ENCODE results near the gene C4orf33.

C4orf33 gene

DNA sequence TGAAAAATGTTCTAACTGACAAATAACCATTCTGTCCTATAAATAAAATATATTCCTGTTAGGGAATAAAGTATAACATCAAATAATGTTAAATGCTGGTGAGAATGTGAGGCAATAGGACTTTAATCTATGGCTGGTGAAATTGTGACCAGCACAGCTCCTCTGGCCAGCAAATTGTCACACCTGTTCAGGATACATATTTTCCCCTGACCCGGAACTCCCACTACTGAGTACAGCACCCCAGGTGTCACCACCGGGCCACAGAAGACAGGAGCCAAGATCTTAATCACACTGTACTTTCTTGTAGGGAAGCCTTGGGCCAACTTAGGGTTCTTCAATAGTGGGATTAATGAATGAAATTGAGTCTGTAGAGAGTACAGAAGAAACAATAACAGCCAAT is 33.2 kb downstream of the C4orf33 start:
- DNase-seq (ENCODE audit: low spot score), result no peak

- no peak for DNase-seq (ENCODE audit: low spot score)
These were observed 35.4 kb downstream of the C4orf33 start for GRCh38 chr4:129131343-129131742.

DNA sequence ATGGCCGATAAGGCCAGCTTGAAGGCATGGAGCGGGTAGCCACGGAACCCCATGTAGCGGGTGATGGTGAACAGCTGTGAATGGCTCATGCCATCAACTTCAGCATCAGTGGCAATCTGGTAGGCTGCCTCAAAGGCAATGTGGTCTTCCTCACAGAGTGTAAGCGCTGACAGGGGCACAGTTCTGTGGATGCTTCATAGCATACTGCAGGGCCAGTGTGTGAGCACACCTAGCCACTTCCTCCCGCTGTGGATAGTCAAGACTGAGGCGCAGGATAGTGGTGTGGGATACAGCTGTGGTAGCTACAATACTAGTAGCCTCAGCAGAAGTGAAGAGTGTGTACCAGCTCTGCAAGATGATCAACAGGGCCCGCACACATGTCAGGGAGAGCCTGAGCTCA is 40.5 kb downstream of the C4orf33 start:
- DNase-seq (ENCODE audit: low spot score), result no peak

- DNase-seq (ENCODE audit: low spot score), result no peak
These were observed 43.0 kb downstream of the C4orf33 start for GRCh38 chr4:129138810-129139496.

DNA sequence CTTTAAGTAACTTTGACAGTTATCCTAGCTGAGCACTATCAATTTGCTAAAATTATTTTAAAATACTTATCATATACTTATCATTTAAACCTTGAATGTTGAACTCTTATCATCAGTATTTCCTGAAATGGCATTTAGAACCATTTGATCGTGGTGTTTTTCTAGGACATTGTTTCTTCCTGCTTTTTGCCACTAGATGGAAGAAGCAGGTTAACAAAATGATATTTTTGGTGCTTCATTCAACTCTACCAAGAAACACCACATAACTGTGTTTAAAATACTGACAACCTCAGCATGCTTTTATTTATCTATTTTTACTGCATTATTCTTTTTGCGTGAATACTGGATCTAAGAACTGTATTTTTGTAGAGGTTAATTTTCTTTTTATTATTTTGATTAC is 44.6 kb downstream of the C4orf33 start:
- no peak for DNase-seq (ENCODE audit: low spot score)

DNA sequence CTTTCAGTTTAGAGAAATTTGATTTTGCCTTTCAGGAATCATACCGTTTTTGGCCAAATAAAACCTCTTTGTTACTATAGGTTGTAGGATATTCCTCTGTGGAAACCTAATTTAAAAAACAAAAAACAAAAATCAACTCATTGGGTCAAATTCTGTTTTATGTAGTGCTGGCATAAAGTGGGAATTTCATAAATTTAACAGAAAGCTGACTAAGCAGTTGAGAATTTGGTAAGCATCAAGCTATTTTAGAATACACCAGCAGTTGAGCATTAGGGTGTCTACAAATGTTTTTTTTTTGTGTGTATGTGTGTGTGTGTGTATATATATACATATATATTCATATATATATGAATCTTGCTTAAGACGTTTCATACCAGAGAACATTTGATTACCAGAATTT is 47.4 kb downstream of the C4orf33 start:
- no peak for DNase-seq (ENCODE audit: low spot score)

GRCh38 chr4:129144755-129145206 is 48.8 kb downstream of the C4orf33 start:
- no peak for DNase-seq (ENCODE audit: low spot score)

- no peak for DNase-seq (ENCODE audit: low spot score)
These were observed 49.3 kb downstream of the C4orf33 start for GRCh38 chr4:129145222-129145730.

GRCh38 chr4:129146639-129147038 is 50.7 kb downstream of the C4orf33 start:
- DNase-seq (ENCODE audit: low spot score), result no peak

- DNase-seq (ENCODE audit: low spot score), result no peak
These were observed 52.9 kb downstream of the C4orf33 start for GRCh38 chr4:129148892-129149291.

DNA sequence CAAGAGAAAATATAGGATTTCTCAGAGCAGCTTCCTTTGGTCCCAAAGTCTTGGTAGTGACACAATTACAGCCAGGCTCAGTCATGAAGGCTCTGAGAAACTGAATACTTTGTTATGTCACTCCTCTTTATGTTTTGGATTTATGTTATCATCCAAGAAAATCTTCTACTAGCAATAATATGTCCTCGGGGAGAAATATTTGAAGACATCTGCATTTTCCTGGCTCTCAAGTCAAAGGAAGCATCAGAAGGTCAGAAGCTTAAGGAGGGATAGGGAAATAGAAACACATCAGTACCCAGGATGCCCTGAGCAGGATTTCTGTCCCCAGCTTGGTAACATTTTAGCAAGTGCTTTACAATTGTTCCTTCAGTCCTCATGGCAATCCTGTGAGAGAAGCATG is 54.0 kb downstream of the C4orf33 start:
- no peak for DNase-seq (ENCODE audit: low spot score)

- DNase-seq (ENCODE audit: low spot score), result no peak
These were observed 56.4 kb downstream of the C4orf33 start for GRCh38 chr4:129152350-129152749.

DNA sequence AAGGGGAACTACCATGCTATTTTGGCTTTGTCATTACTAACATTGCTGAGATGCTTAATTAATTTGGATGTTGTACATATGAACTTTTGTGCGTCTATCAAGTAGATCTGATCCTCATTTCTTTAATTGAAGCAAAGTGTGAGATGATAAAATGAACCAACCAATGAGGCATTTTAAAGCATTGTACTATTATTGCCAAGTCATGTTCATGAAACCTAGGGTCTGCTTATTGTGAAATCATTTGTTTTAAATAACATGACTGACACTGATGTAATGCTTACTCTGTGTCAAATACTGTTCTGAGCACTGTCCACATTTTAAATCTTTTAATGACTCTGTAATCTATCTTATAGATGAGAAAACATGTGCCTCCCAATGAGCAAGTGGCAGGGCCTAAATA is 57.7 kb downstream of the C4orf33 start:
- DNase-seq (ENCODE audit: low spot score), result no peak

GRCh38 chr4:129162450-129162849 is 66.5 kb downstream of the C4orf33 start:
- DNase-seq (ENCODE audit: low spot score), result no peak

DNA sequence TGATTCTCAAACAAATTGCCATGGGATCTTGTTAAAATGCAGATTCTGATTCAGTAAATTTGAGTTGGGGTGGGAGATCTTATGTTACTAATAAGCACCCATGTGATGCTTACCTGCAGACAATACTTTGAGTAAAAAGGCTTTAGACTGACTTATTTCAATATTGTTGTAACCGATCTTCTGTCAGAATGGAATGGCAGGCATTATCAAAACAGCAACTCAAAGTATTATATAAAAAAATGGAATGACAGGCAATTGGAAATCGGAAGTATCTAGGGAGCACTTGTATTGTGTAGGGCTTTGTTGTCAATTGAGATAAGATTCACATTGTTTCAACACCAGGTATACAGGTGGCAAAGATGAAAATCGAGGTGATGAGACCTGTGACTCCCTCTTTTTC is 67.5 kb downstream of the C4orf33 start:
- DNase-seq (ENCODE audit: low spot score), result no peak

DNA sequence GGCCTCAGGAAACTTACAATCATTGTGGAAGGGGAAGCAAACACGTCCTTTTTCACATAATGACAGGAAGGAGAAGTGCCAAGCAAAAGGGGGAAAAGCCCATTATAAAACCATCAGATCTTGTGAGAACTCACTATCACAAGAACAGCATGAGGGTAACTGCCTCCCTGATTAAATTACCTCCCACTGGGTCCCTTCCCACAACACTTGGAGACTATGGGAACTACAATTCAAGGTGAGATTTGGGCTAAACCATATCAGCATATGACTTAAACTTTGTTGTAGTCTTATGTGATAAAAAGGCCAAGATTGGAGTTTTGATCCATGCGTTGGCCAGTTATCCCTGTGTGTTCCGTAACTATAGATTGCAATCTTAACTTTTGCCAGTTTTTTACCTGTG is 68.3 kb downstream of the C4orf33 start:
- DNase-seq (ENCODE audit: low spot score), result no peak
